Choroid plexus epithelial cell (primary cell): ENCODE measurements around the gene CDH16.
A peak's percentile ranks its signal among the peaks of the same experiment; 100 is the strongest.
"Not testable (repeated sequence)": the region's sequence is repeated elsewhere in the genome, so short reads cannot be mapped to it uniquely, and the experiment has no call there.

Source experiments
- DNase-seq: peaks from one replicate; pipeline ENCODE4 v3.0.0-alpha.2; 2010; ENCODE audit warnings: low read depth
- H3K4me3 ChIP-seq: 2 replicates; pipeline ENCODE4 v1.5.1; 2011; ENCODE audit warnings: low read depth, mild to moderate bottlenecking, control low read depth, low read length, moderate library complexity
- TF ChIP-seq, protein P1 (sequence below): conservative IDR thresholded peaks from 2 replicates; pipeline ENCODE4 v1.5.1; 2011; ENCODE audit warnings: low read depth, mild to moderate bottlenecking, control low read depth, inconsistent platforms, low read length, moderate library complexity

The CDH16 gene

DNA sequence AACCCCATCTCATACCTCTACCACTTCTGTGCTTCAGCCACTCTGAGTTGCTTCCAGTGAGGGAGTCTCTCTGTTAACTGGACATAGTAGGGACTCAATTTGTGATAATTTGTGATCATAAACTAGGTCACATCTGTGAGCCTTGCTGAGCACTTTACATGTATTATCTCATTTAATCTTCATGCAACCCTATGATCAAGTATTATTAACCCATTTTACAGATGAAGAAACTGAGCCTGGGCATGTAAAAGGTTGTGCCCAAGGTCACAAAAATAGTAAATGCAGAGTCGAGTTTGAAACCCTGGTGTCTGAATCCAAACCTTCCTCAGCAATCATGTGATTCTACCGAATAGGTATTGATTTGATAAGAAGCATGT lies 19.8 kb downstream of the CDH16 start:
- no peak for DNase-seq
- no peak overlapping the region for H3K4me3 ChIP-seq
- TF ChIP-seq, protein P1, sequence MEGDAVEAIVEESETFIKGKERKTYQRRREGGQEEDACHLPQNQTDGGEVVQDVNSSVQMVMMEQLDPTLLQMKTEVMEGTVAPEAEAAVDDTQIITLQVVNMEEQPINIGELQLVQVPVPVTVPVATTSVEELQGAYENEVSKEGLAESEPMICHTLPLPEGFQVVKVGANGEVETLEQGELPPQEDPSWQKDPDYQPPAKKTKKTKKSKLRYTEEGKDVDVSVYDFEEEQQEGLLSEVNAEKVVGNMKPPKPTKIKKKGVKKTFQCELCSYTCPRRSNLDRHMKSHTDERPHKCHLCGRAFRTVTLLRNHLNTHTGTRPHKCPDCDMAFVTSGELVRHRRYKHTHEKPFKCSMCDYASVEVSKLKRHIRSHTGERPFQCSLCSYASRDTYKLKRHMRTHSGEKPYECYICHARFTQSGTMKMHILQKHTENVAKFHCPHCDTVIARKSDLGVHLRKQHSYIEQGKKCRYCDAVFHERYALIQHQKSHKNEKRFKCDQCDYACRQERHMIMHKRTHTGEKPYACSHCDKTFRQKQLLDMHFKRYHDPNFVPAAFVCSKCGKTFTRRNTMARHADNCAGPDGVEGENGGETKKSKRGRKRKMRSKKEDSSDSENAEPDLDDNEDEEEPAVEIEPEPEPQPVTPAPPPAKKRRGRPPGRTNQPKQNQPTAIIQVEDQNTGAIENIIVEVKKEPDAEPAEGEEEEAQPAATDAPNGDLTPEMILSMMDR = no peak

GRCh38 chr16:66898207-66898606 lies 20.5 kb downstream of the CDH16 start:
- no peak for DNase-seq
- TF ChIP-seq, protein P1 = no peak
- no peak overlapping the region for H3K4me3 ChIP-seq

GRCh38 chr16:66896682-66897081 lies 22.0 kb downstream of the CDH16 start:
- not testable (repeated sequence) for DNase-seq

GRCh38 chr16:66895999-66896398 lies 22.7 kb downstream of the CDH16 start:
- TF ChIP-seq, protein P1 = no peak
- no peak overlapping the region for H3K4me3 ChIP-seq
- no peak for DNase-seq

More at GRCh38 chr16:66896682-66897081, 22.0 kb downstream of the CDH16 start:
- H3K4me3 ChIP-seq = not testable (repeated sequence)

- TF ChIP-seq, protein P1 = no peak
- H3K4me3 ChIP-seq = no peak overlapping the region
- DNase-seq = no peak
Measured at GRCh38 chr16:66895689-66895979, 23.1 kb downstream of the CDH16 start.

DNA sequence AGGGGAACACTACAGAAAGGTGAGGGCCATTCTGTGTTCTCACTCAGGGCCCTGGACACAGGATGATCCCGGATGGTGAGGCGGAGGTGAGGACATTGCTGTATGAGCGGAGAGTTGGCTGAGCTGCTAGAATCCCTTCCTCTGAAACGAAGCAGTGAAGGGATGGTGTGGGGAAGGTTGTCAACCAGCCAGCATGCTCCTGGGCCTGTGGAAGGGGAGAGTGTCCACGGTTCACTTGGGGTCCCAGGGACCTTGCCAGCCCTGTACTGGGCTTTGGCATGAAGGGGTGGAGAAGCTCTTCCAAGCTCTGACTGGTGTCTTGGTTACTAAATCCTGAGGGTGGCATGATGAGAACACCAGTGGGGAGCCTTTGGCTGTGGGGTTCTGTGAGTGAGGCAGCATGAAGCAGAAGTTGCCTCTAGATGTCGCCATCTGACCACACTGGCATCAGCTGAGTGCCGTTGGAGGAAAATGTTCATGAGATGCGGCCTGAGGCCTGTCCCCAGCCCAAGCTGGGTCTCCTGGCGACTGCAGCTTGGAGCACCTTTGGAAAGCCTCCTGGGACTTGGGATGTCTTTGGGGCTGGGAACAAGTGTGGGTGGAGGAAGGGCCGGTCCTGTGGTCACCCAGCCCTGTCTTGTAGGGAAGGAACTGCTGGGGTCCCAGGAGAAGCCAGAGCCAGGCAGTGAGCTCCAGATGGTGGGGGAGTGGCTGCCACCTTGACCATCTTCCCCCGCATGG lies 23.6 kb downstream of the CDH16 start:
- TF ChIP-seq, protein P1 = peak; percentile 95
- DNase-seq = peak; percentile 86
- no peak overlapping the region for H3K4me3 ChIP-seq

DNA sequence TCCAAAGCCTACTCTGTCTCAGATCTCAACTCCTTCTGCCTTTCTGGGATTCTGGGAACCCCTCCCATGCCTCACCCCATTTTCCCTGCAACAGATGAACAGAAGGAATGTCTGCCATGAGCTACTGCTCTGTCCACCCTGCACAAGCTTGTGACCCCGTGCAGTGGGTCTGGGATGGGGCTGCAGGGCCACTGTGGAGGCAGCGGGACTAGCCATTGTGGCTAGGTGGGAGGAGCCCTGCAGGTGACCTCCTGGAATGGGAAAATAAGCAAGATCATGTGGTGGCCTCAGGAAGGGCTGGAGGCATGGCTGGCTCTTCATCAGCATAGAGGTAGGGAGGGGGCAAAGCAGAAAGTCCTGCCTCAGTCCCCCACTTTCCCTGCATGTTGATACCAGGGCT lies 24.6 kb downstream of the CDH16 start:
- no peak for DNase-seq
- TF ChIP-seq, protein P1 = no peak
- no peak overlapping the region for H3K4me3 ChIP-seq
